Left kidney (tissue), 2 donors: ENCODE measurements around the gene SERPINB10. TPM values are rescaled to one million over a fixed set of nuclear protein-coding genes. Genes with fewer than 3 reads are reported as not detected.

Experiments used
- DNase-seq: peaks from one replicate; pipeline ENCODE4 v3.0.0-alpha.2; 2013
- polyA plus RNA-seq: library from polyadenylated mRNA; unstranded; fragments of 120-200 nt; gene quantifications from one replicate; pipeline ENCODE4 v1.2.1, GENCODE V29; 2013; ENCODE audit not compliant: insufficient read length

Gene SERPINB10
- polyA plus RNA-seq, 1 donor, result 0.27 TPM

GRCh38 chr18:63980896-63981460 is 73.2 kb downstream of the SERPINB10 start:
- DNase-seq, result no peak

DNA sequence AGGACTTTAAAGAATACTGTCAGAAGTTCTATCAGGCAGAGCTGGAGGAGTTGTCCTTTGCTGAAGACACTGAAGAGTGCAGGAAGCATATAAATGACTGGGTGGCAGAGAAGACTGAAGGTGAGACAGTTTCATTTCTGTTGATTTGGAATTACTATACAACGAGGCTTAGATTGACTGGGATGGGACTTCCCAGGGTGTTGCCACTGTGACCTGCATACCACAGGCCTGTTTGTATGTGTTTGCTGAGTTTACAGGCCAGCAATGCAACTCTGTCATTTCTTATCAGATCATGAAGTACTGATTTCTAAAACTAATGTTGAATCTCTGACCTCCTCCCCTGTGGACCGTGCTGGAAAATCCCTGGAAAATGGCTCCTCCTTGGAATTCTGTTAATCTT is 74.0 kb downstream of the SERPINB10 start:
- no peak for DNase-seq

DNA sequence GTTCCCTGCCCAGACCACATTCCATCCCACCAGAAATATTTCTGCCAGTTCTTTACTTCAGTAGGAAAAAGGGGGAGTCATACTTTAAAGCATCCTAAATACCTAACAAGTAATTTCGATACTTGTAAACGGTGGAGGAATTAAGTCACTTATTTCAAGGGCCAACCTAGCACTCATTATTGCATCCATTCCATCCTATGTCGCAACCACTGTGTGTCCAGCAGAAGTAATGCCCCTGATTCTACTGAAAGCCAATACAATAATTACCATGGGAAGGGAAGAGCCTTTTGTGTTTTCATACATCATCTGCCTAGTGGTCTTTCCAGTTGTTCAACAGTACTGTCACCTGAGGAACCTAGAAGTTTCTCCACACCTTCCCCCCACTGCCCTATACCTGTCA is 74.6 kb downstream of the SERPINB10 start:
- DNase-seq, result no peak

Other genes with a start within 250 kb of the SERPINB10 start
- 0.12 TPM for gene SERPINB3, start 246.1 kb upstream of the SERPINB10 start, polyA plus RNA-seq
- gene SERPINB11, start 205.0 kb upstream of the SERPINB10 start, polyA plus RNA-seq, result not detected
- gene SERPINB7, start 132.5 kb upstream of the SERPINB10 start, polyA plus RNA-seq, result 1.0 TPM
- gene SERPINB2, start 20.3 kb upstream of the SERPINB10 start, polyA plus RNA-seq, result 0.10 TPM
- gene HMSD, start 41.3 kb downstream of the SERPINB10 start, polyA plus RNA-seq, result 3.6 TPM
- 3.4 TPM for gene SERPINB8, start 62.1 kb downstream of the SERPINB10 start, polyA plus RNA-seq
- gene LINC00305, start 241.1 kb downstream of the SERPINB10 start, polyA plus RNA-seq, result 3.6 TPM